ENCODE results near the gene GTF2IRD1.

The GTF2IRD1 gene

GRCh38 chr7:74570533-74571156 lies 116.9 kb downstream of the GTF2IRD1 start:
- DNase-seq = no peak

GRCh38 chr7:74572301-74572979 lies 118.7 kb downstream of the GTF2IRD1 start:
- DNase-seq = no peak

- DNase-seq = no peak
These were observed 119.8 kb downstream of the GTF2IRD1 start for GRCh38 chr7:74573512-74573911.

GRCh38 chr7:74575083-74575784 lies 121.5 kb downstream of the GTF2IRD1 start:
- no peak for DNase-seq

GRCh38 chr7:74575811-74576210 lies 122.1 kb downstream of the GTF2IRD1 start:
- DNase-seq = no peak

GRCh38 chr7:74579800-74580685 lies 126.3 kb downstream of the GTF2IRD1 start:
- no peak for DNase-seq

GRCh38 chr7:74581916-74582440 lies 128.3 kb downstream of the GTF2IRD1 start:
- DNase-seq = no peak

- DNase-seq = no peak
These were observed 128.8 kb downstream of the GTF2IRD1 start for GRCh38 chr7:74582447-74583039.

- no peak for DNase-seq
These were observed 129.9 kb downstream of the GTF2IRD1 start for GRCh38 chr7:74583630-74584029.

GRCh38 chr7:74584160-74584954 lies 130.7 kb downstream of the GTF2IRD1 start:
- no peak for DNase-seq

GRCh38 chr7:74585844-74586243 lies 132.1 kb downstream of the GTF2IRD1 start:
- DNase-seq = no peak

GRCh38 chr7:74586258-74587175 lies 132.8 kb downstream of the GTF2IRD1 start:
- no peak for DNase-seq

- DNase-seq = no peak
These were observed 133.9 kb downstream of the GTF2IRD1 start for GRCh38 chr7:74587435-74588126.

- no peak for DNase-seq
These were observed 137.1 kb downstream of the GTF2IRD1 start for GRCh38 chr7:74590813-74591212.

- DNase-seq = no peak
These were observed 144.9 kb downstream of the GTF2IRD1 start for GRCh38 chr7:74598558-74598957.

GRCh38 chr7:74599244-74599643 lies 145.5 kb downstream of the GTF2IRD1 start:
- no peak for DNase-seq

GRCh38 chr7:74604326-74605020 lies 150.8 kb downstream of the GTF2IRD1 start:
- no peak for DNase-seq

- peak; percentile 42 for DNase-seq
These were observed 152.6 kb downstream of the GTF2IRD1 start for GRCh38 chr7:74606101-74606908.
